ENCODE data around the gene EFNA4. TPM values are rescaled to one million over a fixed set of nuclear protein-coding genes. Genes with fewer than 3 reads are reported as not detected.

Gene EFNA4
- total RNA-seq, 1 experiment from 2014 or later = 22.7 TPM

- TF ChIP-seq ATF3 (CRISPR knock-in tag; conservative IDR thresholded peaks at IDR 0.05) (no peak), ZNF232 (CRISPR knock-in tag; IDR thresholded peaks at IDR 0.05) (no peak), ZNF416 (CRISPR knock-in tag; IDR thresholded peaks at IDR 0.05) (no peak), ZNF425 (CRISPR knock-in tag; conservative IDR thresholded peaks at IDR 0.05) (no peak), STAT6 (CRISPR knock-in tag; conservative IDR thresholded peaks at IDR 0.05; ENCODE audit: low read depth) (no peak), SMAD3 (CRISPR knock-in tag; IDR thresholded peaks at IDR 0.05; ENCODE audit: borderline replicate concordance) (no peak)
Observed at GRCh38 chr1:155103325-155103724, 39.8 kb downstream of the EFNA4 start (continued).

GRCh38 chr1:155104605-155105534, 41.3 kb downstream of the EFNA4 start:
- Mint-ChIP-seq H3K4me1 (no peaks in the 10 kb centered on the region), H3K27me3 (ENCODE audit: low read depth) (peaks cover 14% of the 10 kb centered on the region), H3K36me3 (no peaks in the 10 kb centered on the region), H3K4me3 (no peak overlapping the region), H3K9me3 (no peaks in the 10 kb centered on the region), H3K27ac (no peak overlapping the region)
- POLR2A ChIA-PET = no interaction called here
- DNase-seq (ENCODE audit: low spot score) (no peak), ATAC-seq (no peak)
- TF ChIP-seq TP53 (CRISPR knock-in tag; IDR thresholded peaks at IDR 0.05) (no peak), MAX (CRISPR knock-in tag; IDR thresholded peaks at IDR 0.05) (no peak)
- CTCF ChIA-PET = interaction anchor here (0.8 to 3.2 kb wide), 4 partner anchors 10 to 63 kb away, joined by 3 to 17 read pairs (median 6); no protein-coding TSS in a partner anchor

GRCh38 chr1:155105604-155106011, 42.1 kb downstream of the EFNA4 start:
- H3K9me3 Mint-ChIP-seq = no peaks in the 10 kb centered on the region
- no peaks in the 10 kb centered on the region for H3K4me1 Mint-ChIP-seq
- H3K4me3 Mint-ChIP-seq = no peak overlapping the region
- no peaks in the 10 kb centered on the region for H3K36me3 Mint-ChIP-seq
- ChIA-PET CTCF (interaction anchor here (2.3 to 3.2 kb wide), 2 partner anchors 14 to 20 kb away, joined by 5 to 17 read pairs; no protein-coding TSS in a partner anchor), POLR2A (no interaction called here)
- peak overlapping the region; percentile 2; the same call in 1 of the 2 replicates for H3K27ac Mint-ChIP-seq
- ATAC-seq (no peak), DNase-seq (ENCODE audit: low spot score) (no peak)
- peaks cover 14% of the 10 kb centered on the region for H3K27me3 Mint-ChIP-seq (ENCODE audit: low read depth)
- no peak for TF ChIP-seq KAT7 (CRISPR knock-in tag; IDR thresholded peaks at IDR 0.05; ENCODE audit: borderline replicate concordance)
- no peak for TF ChIP-seq ZNF671 (CRISPR knock-in tag; IDR thresholded peaks at IDR 0.05)
- TF ChIP-seq MXD4 (CRISPR knock-in tag; IDR thresholded peaks at IDR 0.05; ENCODE audit: borderline replicate concordance) = no peak
- TF ChIP-seq FOXP1 (CRISPR knock-in tag; IDR thresholded peaks at IDR 0.05; ENCODE audit: borderline replicate concordance) = no peak
- TF ChIP-seq NR3C1 (CRISPR knock-in tag; conservative IDR thresholded peaks at IDR 0.05; ENCODE audit: low read depth) = no peak
- TF ChIP-seq ZBTB21 (CRISPR knock-in tag; IDR thresholded peaks at IDR 0.05; ENCODE audit: borderline replicate concordance) = no peak
- TF ChIP-seq ZBTB43 (CRISPR knock-in tag; IDR thresholded peaks at IDR 0.05) = no peak
- no peak for TF ChIP-seq USF2 (CRISPR knock-in tag; IDR thresholded peaks at IDR 0.05)
- no peak for TF ChIP-seq JAZF1 (CRISPR knock-in tag; IDR thresholded peaks at IDR 0.05)
- no peak for TF ChIP-seq FOXP4 (CRISPR knock-in tag; IDR thresholded peaks at IDR 0.05)
- no peak for TF ChIP-seq STAT6 (CRISPR knock-in tag; conservative IDR thresholded peaks at IDR 0.05; ENCODE audit: low read depth)
- no peak for TF ChIP-seq TEAD4 (CRISPR knock-in tag; IDR thresholded peaks at IDR 0.05)

Measured in WTC11 (cell line).